Measurements from ENCODE around the gene CTTN. TPM values are rescaled to one million over a fixed set of nuclear protein-coding genes. Genes with fewer than 3 reads are reported as not detected.

CTTN gene
- total and polyA plus RNA-seq, 2 of the 8 experiments (the other 6 are each of a cell fraction or from before 2014, with no cell fraction given): 84.6 to 216 TPM

- Histone ChIP-seq H3K79me2 (ENCODE audit: control insufficient read depth in 1 of 2, insufficient read depth in 2 of 2, low read length in 2 of 2) (peaks cover 19 to 69% of the 10 kb centered on the region in 2 experiments), H4K5ac (ENCODE audit: insufficient read length, low read depth, low read length) (no peak overlapping the region), H3K4me3 (ENCODE audit: extremely low read depth in 1 of 4, insufficient read depth in 2 of 4, low read depth in 3 of 4, low read length in 4 of 4) (no peak overlapping the region), H2BK15ac (ENCODE audit: low read length) (no peak overlapping the region), H3K27me3 (replicated peaks in 1 of 4; ENCODE audit: control insufficient read depth in 3 of 4, extremely low read depth in 1 of 4, insufficient read depth in 3 of 4, low read length in 3 of 4) (no peaks in the 10 kb centered on the region), H4K8ac (ENCODE audit: extremely low read depth, insufficient read depth, low read length) (no peak overlapping the region), H3K4me2 (ENCODE audit: insufficient read depth in 1 of 2, low read depth in 2 of 2, low read length in 2 of 2) (no peak overlapping the region), H2AFZ (ENCODE audit: low read length) (no peak overlapping the region), H4K91ac (replicated peaks; ENCODE audit: insufficient read length, low read length) (no peak overlapping the region), H3K4ac (replicated peaks; ENCODE audit: insufficient read length, low read depth, low read length) (no peak overlapping the region), H2BK12ac (ENCODE audit: low read depth, low read length) (no peak overlapping the region), H3K4me1 (replicated peaks in 1 of 4; ENCODE audit: control insufficient read depth in 3 of 4, insufficient read depth in 4 of 4, low read length in 3 of 4) (peaks cover 5 to 10% (median 5%) of the 10 kb centered on the region in 4 experiments), H3K27ac (ENCODE audit: low read depth, low read length) (no peak overlapping the region), H2BK20ac (ENCODE audit: low read length) (no peak overlapping the region), H3K23me2 (ENCODE audit: low read depth, low read length) (peaks cover 8% of the 10 kb centered on the region; the same call in 1 of the 2 replicates), H3K14ac (ENCODE audit: insufficient read length) (no peak overlapping the region), H2BK120ac (replicated peaks; ENCODE audit: low read depth, low read length) (no peak overlapping the region), H2BK5ac (ENCODE audit: low read depth, low read length) (no peak overlapping the region), H3K79me1 (ENCODE audit: low read depth, low read length) (peaks cover 21% of the 10 kb centered on the region), H3K18ac (ENCODE audit: extremely low read depth, low read length) (no peak overlapping the region), H3K23ac (ENCODE audit: insufficient read length) (no peak overlapping the region), H3K9ac (replicated peaks in 1 of 4; ENCODE audit: extremely low read depth in 1 of 4, low read depth in 3 of 4, low read length in 3 of 4) (no peak overlapping the region), H4K20me1 (replicated peaks in 1 of 2; ENCODE audit: control insufficient read depth in 1 of 2, insufficient read depth in 2 of 2, low read length in 2 of 2) (peaks cover 19 to 27% of the 10 kb centered on the region in 2 experiments), H2AK5ac (ENCODE audit: low read depth, low read length) (no peak overlapping the region), H3K9me3 (ENCODE audit: insufficient read depth in 2 of 2, low read depth in 1 of 2, low read length in 1 of 2) (no peaks in the 10 kb centered on the region), H3K36me3 (ENCODE audit: control insufficient read depth in 2 of 4, insufficient read depth in 4 of 4, low read length in 3 of 4) (peaks cover 5 to 42% (median 26%) of the 10 kb centered on the region in 4 experiments), H3K56ac (replicated peaks; ENCODE audit: insufficient read length, low read depth, low read length) (no peak overlapping the region)
- no peak for FAIRE-seq
- WGBS, 2 experiments (ENCODE audit: extremely low coverage in 1 of 2, insufficient coverage in 1 of 2, insufficient read length in 1 of 2, insufficient replicate concordance in 2 of 2, low coverage in 1 of 2, low lambda C conversion rate in 2 of 2, missing lambda C conversion rate in 1 of 2): 88% methylated on average over 11 of the region's 11 CpGs; no CpG with 5 or more reads in 1 of the 2 experiments
- no peak for DNase-seq (ENCODE audit: low read depth in 1 of 2, low spot score in 2 of 2)
- ChIA-PET CTCF (ENCODE audit: partially characterized antibody) (interaction anchor here (1.3 to 1.4 kb wide), 2 partner anchors 12 to 26 kb away, joined by 4 read pairs; no protein-coding TSS in a partner anchor), POLR2A (ENCODE audit: partially characterized antibody) (no interaction called here)
- TF ChIP-seq RAD21 (IDR thresholded peaks at IDR 0.05 in 1 of 2, conservative IDR thresholded peaks at IDR 0.05 in 1 of 2; ENCODE audit: low read depth in 2 of 2, low read length in 2 of 2): no peak
- TF ChIP-seq ATF2 (IDR thresholded peaks at IDR 0.05; ENCODE audit: low read length): no peak
- TF ChIP-seq CTCF (IDR thresholded peaks at IDR 0.05; ENCODE audit: control extremely low read depth in 1 of 3, insufficient read depth in 1 of 3, low read depth in 1 of 3, low read length in 3 of 3): no peak
- no peak for TF ChIP-seq NRF1 (IDR thresholded peaks at IDR 0.05; ENCODE audit: low read depth, low read length)
- no peak for TF ChIP-seq ATF3 (IDR thresholded peaks at IDR 0.05; ENCODE audit: insufficient read depth, low read depth, low read length)
- no peak for TF ChIP-seq CEBPB (IDR thresholded peaks at IDR 0.05; ENCODE audit: low read depth, low read length)
- TF ChIP-seq SP4 (IDR thresholded peaks at IDR 0.05; ENCODE audit: low read length): no peak
- no peak for TF ChIP-seq NANOG (IDR thresholded peaks at IDR 0.05; ENCODE audit: insufficient read depth, low read depth, low read length, poor library complexity, severe bottlenecking)
Measured at GRCh38 chr11:70404244-70404643, 5.9 kb downstream of the CTTN start.

All from H1 (cell line).